B cell (primary cell): Measurements from ENCODE around the gene ETNPPL.

ENCODE experiments used
- EZH2 ChIP-seq: IDR thresholded peaks from 2 replicates; pipeline ENCODE4 v1.6.1; 2012; ENCODE audit warnings: borderline replicate concordance, low read depth, mild to moderate bottlenecking, moderate library complexity, low read length; ENCODE audit not compliant: insufficient read depth, poor library complexity, severe bottlenecking
- TF ChIP-seq, protein P1 (sequence below): fragments of 200-600 bp; IDR thresholded peaks from one replicate; pipeline ENCODE4 v1.8.0; 2022; ENCODE audit warnings: antibody characterized with exemption, mild to moderate bottlenecking

DNA sequence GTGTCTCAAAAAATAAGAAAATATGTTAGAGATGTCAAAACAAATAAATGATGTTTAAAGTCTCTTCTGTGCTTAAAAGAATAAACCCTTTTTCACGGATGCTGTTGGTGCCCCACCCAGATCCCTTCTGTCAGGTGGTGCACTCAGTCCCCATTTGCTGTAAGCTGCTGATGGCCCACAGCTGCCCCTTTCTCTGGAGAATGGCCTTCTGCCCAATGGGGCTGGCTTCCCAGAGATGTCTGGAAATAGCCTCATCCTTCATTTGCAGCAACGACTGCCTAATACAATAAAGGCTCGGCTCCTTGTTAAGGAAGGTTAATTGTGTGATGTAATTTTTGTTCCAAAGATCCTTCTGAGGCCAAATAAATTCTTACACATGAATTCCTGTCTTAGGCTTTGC, 31.8 kb downstream of the ETNPPL start:
- TF ChIP-seq, protein P1, sequence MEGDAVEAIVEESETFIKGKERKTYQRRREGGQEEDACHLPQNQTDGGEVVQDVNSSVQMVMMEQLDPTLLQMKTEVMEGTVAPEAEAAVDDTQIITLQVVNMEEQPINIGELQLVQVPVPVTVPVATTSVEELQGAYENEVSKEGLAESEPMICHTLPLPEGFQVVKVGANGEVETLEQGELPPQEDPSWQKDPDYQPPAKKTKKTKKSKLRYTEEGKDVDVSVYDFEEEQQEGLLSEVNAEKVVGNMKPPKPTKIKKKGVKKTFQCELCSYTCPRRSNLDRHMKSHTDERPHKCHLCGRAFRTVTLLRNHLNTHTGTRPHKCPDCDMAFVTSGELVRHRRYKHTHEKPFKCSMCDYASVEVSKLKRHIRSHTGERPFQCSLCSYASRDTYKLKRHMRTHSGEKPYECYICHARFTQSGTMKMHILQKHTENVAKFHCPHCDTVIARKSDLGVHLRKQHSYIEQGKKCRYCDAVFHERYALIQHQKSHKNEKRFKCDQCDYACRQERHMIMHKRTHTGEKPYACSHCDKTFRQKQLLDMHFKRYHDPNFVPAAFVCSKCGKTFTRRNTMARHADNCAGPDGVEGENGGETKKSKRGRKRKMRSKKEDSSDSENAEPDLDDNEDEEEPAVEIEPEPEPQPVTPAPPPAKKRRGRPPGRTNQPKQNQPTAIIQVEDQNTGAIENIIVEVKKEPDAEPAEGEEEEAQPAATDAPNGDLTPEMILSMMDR: no peak
- TF ChIP-seq EZH2: no peak
